GM10266 (cell line): Measurements from ENCODE around the gene GRIA2.

Experiments
- DNase-seq: peaks from one replicate; pipeline ENCODE4 v3.0.0; 2012; ENCODE audit errors: extremely low spot score
- TF ChIP-seq, protein P1 (sequence below): IDR thresholded peaks from 2 replicates; pipeline ENCODE4 v1.5.1; 2012; ENCODE audit warnings: mild to moderate bottlenecking, low read depth; ENCODE audit not compliant: control insufficient read depth, insufficient read depth; ENCODE audit errors: missing control alignments

Gene GRIA2

DNA sequence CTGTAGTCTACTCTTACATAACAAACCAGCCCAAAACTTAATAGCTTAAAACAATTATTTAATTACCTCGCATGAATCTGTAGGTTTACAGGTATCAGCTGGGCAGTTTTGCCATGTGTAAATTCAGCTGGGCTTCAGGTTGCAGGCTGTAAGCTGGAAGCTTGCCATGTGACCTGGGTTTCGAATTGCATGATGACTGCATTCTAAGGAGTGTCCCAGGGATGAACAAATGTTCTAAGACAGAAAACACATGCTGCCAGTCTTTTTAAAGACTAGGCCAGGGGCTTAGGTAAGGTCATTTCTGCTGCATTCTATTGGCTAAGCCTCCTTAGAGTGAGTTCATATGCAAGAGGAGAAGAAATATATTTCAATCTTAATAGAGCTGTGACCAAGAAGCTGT lies 44.8 kb downstream of the GRIA2 start:
- TF ChIP-seq, protein P1, sequence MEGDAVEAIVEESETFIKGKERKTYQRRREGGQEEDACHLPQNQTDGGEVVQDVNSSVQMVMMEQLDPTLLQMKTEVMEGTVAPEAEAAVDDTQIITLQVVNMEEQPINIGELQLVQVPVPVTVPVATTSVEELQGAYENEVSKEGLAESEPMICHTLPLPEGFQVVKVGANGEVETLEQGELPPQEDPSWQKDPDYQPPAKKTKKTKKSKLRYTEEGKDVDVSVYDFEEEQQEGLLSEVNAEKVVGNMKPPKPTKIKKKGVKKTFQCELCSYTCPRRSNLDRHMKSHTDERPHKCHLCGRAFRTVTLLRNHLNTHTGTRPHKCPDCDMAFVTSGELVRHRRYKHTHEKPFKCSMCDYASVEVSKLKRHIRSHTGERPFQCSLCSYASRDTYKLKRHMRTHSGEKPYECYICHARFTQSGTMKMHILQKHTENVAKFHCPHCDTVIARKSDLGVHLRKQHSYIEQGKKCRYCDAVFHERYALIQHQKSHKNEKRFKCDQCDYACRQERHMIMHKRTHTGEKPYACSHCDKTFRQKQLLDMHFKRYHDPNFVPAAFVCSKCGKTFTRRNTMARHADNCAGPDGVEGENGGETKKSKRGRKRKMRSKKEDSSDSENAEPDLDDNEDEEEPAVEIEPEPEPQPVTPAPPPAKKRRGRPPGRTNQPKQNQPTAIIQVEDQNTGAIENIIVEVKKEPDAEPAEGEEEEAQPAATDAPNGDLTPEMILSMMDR: no peak
- no peak for DNase-seq

DNA sequence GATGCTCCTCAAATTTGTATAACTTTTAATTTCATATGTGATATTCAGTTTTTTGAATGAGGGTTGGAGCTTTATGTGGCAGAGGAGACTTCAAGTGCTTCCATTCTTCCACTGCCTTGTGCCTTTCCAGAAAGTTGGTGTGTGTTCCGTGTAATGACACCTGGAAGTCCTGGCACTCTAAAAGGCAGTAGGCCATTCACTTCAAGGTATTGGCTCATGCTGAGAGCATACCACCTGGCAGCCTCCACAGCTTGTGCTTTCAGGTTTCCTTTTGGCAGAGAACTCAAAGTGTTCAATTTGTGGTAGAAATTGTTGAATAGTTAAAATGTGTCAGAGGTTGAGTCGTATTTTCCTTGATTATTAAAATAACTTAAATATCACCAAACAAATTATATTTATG lies 49.6 kb downstream of the GRIA2 start:
- no peak for DNase-seq
- TF ChIP-seq, protein P1: no peak

DNA sequence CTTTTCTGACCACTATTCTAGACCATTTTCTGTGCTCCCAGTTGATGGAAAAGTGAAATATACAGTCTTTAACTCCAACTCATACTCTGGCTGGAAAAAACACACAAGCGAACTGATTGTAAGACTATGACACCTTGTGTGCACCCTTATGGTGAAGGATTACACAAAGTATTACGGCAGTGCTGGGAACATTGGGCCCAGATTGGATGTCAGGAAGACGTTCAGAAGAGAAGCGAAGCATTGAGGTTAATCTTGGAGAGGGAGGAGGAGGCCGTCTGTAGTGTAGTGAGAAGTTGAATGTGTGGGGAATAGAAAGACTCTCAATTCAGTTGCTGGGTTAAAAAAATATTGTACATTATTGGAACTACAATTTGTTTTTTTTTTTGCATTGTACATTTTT lies 50.0 kb downstream of the GRIA2 start:
- TF ChIP-seq, protein P1: no peak
- no peak for DNase-seq

DNA sequence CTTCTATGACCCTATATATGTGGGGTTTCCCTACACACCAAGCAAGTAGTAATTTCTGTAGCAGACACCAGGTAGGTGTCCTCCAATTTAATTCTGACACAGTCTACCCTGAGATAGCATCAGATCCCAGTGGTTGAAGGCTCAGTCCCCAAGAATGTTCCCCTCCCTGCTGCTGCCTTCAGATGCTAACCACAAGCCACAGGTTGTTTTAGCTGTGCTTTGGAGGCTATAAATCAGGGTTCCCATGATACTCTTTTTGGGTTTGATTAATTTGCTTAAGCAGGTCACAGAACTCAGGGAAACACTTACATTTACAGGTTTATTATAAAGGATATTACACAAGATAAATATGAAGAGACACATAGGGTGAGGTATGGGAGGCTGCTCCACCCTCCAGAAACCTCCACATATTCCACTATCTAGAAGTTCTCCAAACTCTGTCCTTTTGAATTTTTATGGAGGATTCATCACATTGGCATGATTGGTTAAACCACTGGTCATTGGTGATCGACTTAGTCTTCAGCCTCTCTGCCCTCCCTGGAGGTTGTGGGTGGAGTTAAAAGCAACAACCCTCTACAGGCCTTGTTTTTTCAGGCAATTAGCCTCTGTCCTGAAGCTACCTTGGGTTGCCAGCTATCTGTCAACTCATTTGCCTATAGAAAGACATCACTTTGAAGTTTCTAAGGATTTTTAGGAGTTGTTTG lies 50.8 kb downstream of the GRIA2 start:
- DNase-seq: no peak

DNA sequence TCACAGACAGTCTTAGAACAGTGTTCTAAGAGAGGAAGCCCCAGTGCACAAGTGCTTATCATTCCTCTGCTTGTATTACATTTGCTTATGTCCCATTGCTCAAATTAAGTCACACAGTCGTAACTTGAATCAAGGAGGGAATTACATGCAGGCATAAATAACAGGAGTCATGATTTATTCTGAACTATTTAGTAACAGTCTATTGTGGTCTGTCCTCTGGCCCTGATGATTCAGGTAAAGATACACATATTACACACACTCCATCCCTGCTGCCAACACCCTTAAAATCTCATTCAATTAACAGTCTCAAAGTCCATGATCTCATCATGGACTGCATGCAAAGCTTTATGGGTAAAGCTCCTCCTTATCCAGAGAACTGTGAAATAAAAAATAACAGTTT lies 60.1 kb downstream of the GRIA2 start:
- TF ChIP-seq, protein P1: no peak
- no peak for DNase-seq

More for the DNA sequence above, 50.8 kb downstream of the GRIA2 start:
- TF ChIP-seq, protein P1: no peak

DNA sequence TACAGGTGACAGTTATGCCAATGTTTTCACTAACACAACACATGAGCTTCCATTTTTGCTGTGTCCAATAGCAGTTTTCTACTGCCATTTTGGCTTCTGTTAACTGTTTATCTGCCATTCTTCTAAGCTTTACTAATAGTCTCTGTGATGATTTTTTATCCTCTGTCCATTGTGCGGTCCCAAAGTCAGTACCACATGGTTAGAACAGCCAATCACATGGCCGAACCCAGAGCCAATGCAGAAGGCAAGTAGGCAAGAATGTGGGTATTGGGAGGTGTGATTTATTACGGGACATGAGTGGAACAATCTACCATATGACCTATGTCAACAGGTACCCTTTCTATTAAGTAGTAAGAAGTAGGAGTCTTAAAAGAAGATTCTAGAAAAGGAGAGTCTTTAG lies 61.5 kb downstream of the GRIA2 start:
- TF ChIP-seq, protein P1: no peak
- no peak for DNase-seq

DNA sequence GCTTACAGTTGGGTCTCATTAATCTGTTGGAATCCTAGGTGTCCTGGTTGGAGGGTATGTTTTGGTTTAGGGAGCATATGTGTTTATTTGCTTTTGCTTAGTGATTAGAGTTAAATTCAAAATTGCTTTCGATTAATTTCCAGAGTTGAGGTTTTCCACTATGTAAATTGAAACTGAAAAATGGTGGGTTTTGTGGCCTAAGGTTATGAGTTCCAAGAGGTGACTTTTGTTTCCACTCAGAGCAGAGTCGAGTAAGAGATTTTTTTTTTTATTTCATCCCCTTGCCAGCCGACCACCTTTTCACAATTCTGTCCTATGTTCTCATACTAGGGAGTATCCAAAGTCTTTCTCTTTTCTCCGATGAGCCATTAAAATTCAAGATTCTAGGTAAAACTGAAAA lies 66.9 kb downstream of the GRIA2 start:
- TF ChIP-seq, protein P1: no peak

More for the DNA sequence above, 66.9 kb downstream of the GRIA2 start:
- no peak for DNase-seq
